Esophagus muscularis mucosa (tissue), 3 donors: ENCODE data around the gene PKD1L1.
A peak's percentile ranks its signal among the peaks of the same experiment; 100 is the strongest.

Experiments
- EP300 ChIP-seq: sonication (generic); formaldehyde crosslinking; IDR thresholded peaks from one replicate; pipeline ENCODE4 v1.6.1; 2017; ENCODE audit warnings: antibody characterized with exemption
- TF ChIP-seq, protein P1 (sequence below), 3 experiments: fragments of 200-600 bp in 2 of 3; fragments of 450-650 bp in 1 of 3; sonication (generic) in 2 of 3; IDR thresholded peaks; one replicate each; pipeline ENCODE4 v1.5.1; 2017 to 2019; ENCODE audit warnings: antibody characterized with exemption in 3 of 3, mild to moderate bottlenecking in 2 of 3, moderate library complexity in 1 of 3

DNA sequence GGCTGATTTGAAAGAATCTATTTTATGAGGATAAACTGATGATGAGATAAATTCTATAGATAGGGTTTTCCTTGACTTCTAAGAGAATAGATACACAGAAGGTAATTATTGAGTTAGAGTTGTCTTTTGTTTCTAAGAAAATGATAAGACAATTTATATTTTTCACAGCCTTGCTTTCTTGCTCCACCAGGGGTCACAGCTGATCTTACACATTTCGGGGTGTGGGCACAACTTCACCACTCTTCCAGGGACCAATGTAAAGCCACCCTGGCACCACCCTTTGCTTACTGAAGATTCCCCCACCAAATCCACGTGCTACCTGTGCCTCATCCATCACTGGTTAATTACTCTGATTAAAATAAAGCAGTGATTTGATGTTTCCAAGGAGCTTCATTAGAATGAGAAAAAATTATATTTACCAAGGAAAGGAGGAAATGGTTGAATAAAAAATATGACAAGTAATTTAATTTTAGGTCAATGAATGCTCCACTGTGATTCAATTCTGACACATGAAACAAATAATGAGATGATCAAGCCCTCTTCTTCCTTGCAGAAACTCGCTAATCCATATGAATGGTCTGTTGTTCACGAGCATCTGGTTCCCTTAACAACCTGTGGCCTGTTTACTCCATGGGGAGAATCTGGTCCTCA is 189.1 kb downstream of the PKD1L1 start:
- TF ChIP-seq EP300 = no peak
- TF ChIP-seq, protein P1, sequence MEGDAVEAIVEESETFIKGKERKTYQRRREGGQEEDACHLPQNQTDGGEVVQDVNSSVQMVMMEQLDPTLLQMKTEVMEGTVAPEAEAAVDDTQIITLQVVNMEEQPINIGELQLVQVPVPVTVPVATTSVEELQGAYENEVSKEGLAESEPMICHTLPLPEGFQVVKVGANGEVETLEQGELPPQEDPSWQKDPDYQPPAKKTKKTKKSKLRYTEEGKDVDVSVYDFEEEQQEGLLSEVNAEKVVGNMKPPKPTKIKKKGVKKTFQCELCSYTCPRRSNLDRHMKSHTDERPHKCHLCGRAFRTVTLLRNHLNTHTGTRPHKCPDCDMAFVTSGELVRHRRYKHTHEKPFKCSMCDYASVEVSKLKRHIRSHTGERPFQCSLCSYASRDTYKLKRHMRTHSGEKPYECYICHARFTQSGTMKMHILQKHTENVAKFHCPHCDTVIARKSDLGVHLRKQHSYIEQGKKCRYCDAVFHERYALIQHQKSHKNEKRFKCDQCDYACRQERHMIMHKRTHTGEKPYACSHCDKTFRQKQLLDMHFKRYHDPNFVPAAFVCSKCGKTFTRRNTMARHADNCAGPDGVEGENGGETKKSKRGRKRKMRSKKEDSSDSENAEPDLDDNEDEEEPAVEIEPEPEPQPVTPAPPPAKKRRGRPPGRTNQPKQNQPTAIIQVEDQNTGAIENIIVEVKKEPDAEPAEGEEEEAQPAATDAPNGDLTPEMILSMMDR (IDR thresholded peaks at IDR 0.05) = peak in 1 of 3 experiments; percentile 13
